MV-4-11 (cell line): ENCODE measurements around the gene NAT14.

Source experiments
- DNase-seq: peaks from one replicate; lab custom pipeline; 2025; lab: John Stamatoyannopoulos, UW

Gene NAT14

GRCh38 chr19:55453511-55454260 is 31.3 kb upstream of the NAT14 start:
- DNase-seq = no peak

DNA sequence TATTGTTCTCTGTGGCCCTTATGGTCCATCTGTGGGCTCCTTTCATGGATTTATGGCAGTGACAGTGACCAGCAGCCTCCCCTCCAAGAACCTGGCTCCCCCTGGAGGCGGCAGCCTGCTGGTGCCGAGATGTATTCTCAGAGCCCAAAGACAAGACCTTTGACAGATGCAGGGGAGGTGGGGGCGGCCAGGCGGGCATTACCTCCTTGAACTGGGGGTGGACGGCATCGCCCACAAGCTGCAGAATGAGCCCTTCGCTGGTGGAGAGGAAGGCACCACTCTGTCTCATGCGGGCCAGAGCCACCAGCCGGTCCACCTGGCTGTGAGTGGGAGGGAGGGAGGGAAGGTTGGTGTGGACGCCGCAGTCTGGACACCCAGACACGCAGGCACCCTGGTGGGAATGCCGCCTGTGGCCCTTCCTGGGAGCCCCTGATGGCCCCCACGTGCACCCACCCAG is 30.2 kb upstream of the NAT14 start:
- DNase-seq = peak; percentile 37

DNA sequence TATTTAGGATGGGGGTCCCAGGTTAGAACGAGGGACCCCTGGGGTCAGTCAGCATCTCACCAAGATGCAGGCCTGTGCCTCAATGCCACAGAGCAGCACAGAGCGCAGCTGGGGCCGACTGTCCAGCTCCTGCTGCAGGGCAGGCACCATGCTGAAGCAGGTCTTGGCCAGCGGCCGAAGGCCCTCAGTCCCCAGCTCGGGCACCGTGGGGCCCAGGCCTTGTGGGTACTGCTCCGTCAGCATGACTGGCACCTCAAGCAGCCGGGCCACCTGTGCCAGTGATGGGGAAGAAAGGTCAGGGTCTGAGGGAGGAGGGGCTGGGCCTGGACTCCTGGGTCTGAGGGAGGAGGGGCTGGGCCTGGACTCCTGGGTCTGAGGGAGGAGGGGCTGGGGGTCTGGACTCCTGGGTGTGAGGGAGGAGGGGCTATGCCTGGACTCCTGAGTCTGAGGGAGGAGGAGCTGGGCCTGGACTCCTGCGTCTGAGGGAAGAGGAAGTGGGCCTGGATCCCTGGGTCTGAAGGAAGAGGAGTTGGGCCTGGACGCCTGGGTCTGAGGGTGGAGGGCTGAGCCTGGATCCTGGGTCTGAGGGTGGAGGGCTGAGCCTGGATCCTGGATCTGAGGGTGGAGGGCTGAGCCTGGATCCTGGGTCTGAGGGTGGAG is 29.3 kb upstream of the NAT14 start:
- no peak for DNase-seq

GRCh38 chr19:55456347-55456746 is 28.6 kb upstream of the NAT14 start:
- no peak for DNase-seq

- no peak for DNase-seq
Observed at GRCh38 chr19:55457683-55458457, 27.1 kb upstream of the NAT14 start.

DNA sequence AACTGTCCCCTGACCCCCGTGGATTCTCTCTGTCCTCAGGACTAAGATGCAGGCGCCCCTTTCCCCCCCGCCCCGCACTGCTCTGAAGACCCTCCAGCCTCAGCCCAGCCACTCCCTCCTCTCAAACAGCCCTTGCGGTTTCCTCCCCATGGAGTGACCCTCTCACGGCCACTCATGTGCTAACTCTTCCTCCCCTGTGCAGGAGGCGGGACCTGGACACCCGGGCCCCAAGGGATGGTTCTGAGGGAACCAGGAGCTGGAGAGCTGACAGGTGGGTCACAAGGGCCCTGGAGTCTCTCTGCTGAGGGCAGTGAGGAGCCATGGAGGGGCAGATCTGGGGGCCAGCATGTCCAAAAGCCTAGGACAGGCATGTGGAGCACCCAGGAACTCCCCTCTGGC is 25.4 kb upstream of the NAT14 start:
- no peak for DNase-seq

- peak; percentile 61 for DNase-seq
Observed at GRCh38 chr19:55459950-55460657, 24.9 kb upstream of the NAT14 start.

- DNase-seq = peak; percentile 56
Observed at GRCh38 chr19:55460670-55461258, 24.2 kb upstream of the NAT14 start.

GRCh38 chr19:55461259-55461973 is 23.6 kb upstream of the NAT14 start, which contains the start of gene ISOC2:
ISOC2 (minus strand) TSS chr19:55461642; CDS start chr19:55456486, 5,156 bp downstream.
- DNase-seq = peak; percentile 100

- peak; percentile 57 for DNase-seq
Observed at GRCh38 chr19:55461974-55462626, 22.9 kb upstream of the NAT14 start.

DNA sequence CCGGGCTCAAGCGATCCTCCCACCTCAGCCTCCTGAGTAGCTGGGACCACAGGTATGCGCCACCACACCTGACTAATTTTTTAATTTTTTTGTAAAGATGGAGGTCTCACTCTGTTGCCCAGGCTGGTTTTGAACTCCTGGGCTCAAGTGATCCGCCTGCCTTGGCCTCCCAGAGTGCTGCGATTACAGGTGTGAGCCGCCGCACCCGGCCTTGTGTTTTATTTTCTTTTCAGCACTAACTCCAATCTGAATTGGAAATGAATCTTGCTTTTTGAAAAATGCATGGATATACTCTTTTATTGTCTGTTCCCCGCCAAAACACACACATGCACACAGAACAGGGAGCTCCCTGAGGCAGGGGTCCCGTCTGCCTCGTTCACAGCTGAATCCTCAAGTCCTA is 22.3 kb upstream of the NAT14 start:
- no peak for DNase-seq

DNA sequence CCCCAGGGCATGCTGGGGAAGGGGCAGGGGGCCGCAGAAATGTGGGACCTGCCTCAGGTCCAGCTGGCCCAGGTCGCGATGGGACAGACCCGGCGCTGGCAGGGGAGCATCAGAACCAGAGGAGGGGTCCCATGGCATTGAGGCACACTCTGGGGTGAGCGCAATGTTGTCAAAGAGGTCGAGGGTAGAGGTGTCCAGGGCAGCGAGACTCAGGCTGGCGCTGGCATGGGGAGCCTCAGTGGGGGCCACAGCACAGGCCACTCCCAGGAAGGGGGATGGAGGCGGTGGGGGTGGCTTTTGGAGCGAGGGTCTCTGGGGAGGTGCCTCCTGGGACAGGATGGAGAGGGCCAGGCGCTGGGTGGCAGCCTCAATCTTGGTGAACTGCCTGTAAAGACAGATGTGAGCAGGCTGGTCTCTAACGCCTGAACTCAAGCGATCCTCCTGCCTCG is 21.4 kb upstream of the NAT14 start:
- no peak for DNase-seq

- DNase-seq = no peak
Observed at GRCh38 chr19:55464039-55464661, 20.8 kb upstream of the NAT14 start.

DNA sequence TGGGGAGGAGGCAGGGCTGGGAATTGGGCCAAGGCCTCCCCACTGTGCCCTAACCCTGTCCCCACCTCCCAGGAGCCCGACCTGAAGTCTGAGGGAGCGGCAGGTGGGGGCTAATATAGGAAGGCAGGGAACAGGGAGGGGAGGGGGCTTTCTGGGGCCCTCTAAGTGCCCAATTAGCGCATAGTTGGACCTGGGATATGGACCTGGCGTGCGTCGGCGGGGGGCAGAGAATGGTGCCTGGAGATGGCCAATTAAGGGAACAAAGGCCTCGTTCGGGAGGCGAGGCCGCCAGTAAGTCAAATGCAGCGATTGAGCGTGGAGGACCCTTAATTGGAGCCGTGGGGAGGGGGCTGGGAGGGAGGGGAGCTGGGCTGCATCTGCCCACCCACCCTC is 20.3 kb upstream of the NAT14 start, which contains the start of gene C19orf85:
C19orf85 (minus strand) TSS at position 90 of the 393 bp plus-strand sequence. CDS start 197 bp downstream, outside the sequence.
- DNase-seq = no peak

- DNase-seq = no peak
Observed at GRCh38 chr19:55465460-55466240, 19.3 kb upstream of the NAT14 start.

DNA sequence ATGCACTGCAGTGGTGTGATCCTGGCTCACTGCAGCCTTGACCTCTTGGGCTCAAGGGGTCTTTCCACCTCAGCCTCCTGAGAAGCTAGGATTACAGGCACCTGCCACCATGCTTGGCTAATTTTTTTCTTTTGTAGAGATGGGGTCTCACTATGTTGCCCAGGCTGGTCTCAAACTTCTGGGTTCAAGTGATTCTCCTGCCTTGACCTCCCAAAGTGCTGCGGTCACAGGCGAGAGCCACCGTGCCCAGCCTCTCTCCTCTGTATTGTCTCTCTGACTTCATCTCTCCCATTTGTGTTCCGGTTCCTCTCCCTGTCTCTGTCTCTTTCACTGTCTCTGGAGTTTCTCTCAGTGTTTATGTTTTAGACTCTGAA is 18.8 kb upstream of the NAT14 start:
- DNase-seq = no peak

DNA sequence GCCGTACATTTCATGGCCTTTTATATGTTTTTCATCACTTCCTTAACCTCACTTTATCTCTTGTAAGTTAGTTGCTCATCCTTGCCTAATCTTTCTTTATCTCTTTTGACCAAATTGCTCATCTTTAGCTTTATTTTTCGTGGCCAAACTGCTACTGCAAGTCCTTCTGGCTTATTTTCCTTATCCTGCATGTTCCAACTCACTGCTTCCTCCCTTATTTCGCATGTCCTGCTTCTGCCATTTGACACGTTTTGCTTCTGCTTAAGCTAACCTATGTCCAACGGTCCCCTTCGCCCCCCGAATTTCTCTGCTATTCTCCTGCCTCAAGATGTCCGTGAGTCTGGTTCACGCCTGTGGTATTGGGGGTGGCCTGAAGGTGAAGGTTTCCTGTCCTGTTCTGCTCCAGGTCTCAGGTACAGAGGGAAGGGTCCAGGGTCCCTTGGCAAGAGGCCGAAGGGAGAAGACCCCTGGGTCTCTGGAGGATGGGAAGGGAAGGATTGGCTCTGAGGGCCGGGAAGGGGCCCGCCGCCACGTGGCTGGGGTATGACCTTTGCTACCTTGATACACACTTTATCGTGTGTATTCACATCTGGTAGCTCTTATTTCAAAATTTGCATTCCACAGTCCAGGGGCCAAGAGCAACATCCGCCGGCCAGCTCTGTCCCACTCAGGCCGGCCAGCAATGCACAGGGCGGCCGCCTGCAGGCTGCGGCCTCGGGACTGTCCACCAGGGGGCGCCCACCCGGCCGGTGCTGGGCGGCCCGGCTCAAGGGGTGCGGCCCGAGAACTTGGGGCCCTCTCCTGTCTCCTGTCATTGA is 17.5 kb upstream of the NAT14 start:
- peak; percentile 26 for DNase-seq

DNA sequence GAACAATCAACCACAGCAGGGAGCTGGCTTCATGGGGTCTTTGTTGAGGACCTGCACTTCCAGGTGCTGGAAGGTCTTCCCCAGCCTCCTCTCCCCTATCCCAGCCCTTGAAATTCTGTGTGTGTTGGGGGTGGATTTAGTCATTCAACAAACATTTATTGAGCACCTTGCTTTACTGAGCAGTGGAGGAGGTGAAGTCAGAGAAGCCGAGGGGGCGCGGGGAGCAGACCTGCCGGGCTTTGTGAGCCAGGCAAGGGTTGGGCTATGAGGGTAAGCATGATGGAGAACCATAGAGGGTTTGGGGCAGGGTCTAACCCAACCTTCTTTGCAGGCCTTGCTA is 17.0 kb upstream of the NAT14 start:
- no peak for DNase-seq
